ENCODE data around the gene COL23A1. TPM values are rescaled to one million over a fixed set of nuclear protein-coding genes. Genes with fewer than 3 reads are reported as not detected.

Gene COL23A1
- polyA plus RNA-seq, 3 donors: 0.11 to 0.21 TPM; not detected in 1

DNA sequence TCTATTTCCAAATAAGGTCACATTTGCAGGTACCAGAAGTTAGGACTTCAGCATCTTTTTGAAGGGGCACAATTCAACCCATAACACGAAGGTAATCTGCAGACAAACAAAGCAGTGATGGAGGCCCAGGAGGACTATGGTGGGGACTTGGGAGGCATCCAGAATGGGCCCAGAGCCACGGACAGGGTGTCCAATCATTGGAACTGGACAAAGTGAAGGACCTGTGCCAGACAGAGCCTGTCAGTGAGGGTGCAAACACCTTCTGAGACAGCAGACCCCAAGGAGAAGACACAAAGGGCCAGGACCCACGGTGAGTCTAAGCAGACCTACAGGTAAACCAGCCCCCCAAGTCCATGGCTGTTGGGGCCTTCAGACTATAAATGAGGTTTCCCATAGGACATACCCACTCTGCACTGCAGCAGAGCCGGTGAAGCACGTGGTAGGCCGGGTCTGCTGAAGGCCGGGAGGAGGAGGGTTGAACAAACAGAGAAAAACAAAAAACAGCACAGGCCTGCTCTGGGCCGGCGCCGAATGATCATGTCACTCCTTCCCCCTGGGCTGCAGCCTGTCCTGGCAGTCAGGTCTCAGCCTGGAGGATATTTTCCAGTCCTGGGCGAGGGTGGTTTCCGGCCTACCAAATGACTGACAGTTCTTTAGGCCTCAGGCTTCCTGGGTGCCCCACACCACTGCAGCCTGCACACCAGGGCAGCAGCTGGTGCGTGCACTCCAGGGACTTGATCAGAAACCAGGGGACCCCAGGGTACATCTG, 84.4 kb downstream of the COL23A1 start:
- H3K4me3 ChIP-seq (replicated peaks in 1 of 3; ENCODE audit: low read depth in 2 of 3, low read length in 3 of 3): no peak overlapping the region
- H3K27me3 ChIP-seq (ENCODE audit: control insufficient read depth in 2 of 2, insufficient read depth in 2 of 2, low read length in 2 of 2): no peaks in the 10 kb centered on the region
- no peaks in the 10 kb centered on the region for H4K20me1 ChIP-seq (ENCODE audit: insufficient read depth, low read length)
- Mint-ChIP-seq H3K4me3 (no peak overlapping the region), H3K9me3 (peaks cover 16 to 27% (median 18%) of the 10 kb centered on the region in 7 donors), H3K27ac (no peak overlapping the region), H3K27me3 (ENCODE audit: low read depth in 3 of 3) (peaks cover 0 to 1% (median 0%) of the 10 kb centered on the region in 3 donors), H3K4me1 (peaks cover 8% of the 10 kb centered on the region), H3K36me3 (peaks cover 2 to 4% of the 10 kb centered on the region in 2 donors)
- no peaks in the 10 kb centered on the region for H3K36me3 ChIP-seq (replicated peaks in 1 of 2; ENCODE audit: control insufficient read depth in 1 of 2, insufficient read depth in 2 of 2, low read length in 2 of 2)
- H3K9me3 ChIP-seq (replicated peaks in 1 of 2; ENCODE audit: control insufficient read depth in 1 of 2, insufficient read depth in 1 of 2, low read length in 2 of 2): peaks cover 4 to 14% of the 10 kb centered on the region in 2 donors
- TF ChIP-seq, protein P1, sequence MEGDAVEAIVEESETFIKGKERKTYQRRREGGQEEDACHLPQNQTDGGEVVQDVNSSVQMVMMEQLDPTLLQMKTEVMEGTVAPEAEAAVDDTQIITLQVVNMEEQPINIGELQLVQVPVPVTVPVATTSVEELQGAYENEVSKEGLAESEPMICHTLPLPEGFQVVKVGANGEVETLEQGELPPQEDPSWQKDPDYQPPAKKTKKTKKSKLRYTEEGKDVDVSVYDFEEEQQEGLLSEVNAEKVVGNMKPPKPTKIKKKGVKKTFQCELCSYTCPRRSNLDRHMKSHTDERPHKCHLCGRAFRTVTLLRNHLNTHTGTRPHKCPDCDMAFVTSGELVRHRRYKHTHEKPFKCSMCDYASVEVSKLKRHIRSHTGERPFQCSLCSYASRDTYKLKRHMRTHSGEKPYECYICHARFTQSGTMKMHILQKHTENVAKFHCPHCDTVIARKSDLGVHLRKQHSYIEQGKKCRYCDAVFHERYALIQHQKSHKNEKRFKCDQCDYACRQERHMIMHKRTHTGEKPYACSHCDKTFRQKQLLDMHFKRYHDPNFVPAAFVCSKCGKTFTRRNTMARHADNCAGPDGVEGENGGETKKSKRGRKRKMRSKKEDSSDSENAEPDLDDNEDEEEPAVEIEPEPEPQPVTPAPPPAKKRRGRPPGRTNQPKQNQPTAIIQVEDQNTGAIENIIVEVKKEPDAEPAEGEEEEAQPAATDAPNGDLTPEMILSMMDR (IDR thresholded peaks at IDR 0.05): no peak
- H3K79me2 ChIP-seq (ENCODE audit: insufficient read depth, low read length): no peaks in the 10 kb centered on the region
- intact Hi-C loops (cut with micrococcal nuclease): no loop called here
- WGBS (ENCODE audit: insufficient coverage): 97% methylated on average over 12 of the region's 13 CpGs
- no peak overlapping the region for H2AFZ ChIP-seq (ENCODE audit: insufficient read depth, low read depth, low read length, poor library complexity, severe bottlenecking)
- H3K27ac ChIP-seq (ENCODE audit: low read depth in 1 of 2, low read length in 2 of 2): no peak overlapping the region
- DNase-seq: no peak
- H3K4me1 ChIP-seq (ENCODE audit: control insufficient read depth in 1 of 2, insufficient read depth in 2 of 2, low read length in 2 of 2): no peaks in the 10 kb centered on the region
- no peak overlapping the region for H3K4me2 ChIP-seq (replicated peaks; ENCODE audit: extremely low read depth, low read length, poor library complexity, severe bottlenecking)
- peak overlapping the region; percentile 20 for H3K9ac ChIP-seq (ENCODE audit: insufficient read depth, low read length, poor library complexity, severe bottlenecking)

DNA sequence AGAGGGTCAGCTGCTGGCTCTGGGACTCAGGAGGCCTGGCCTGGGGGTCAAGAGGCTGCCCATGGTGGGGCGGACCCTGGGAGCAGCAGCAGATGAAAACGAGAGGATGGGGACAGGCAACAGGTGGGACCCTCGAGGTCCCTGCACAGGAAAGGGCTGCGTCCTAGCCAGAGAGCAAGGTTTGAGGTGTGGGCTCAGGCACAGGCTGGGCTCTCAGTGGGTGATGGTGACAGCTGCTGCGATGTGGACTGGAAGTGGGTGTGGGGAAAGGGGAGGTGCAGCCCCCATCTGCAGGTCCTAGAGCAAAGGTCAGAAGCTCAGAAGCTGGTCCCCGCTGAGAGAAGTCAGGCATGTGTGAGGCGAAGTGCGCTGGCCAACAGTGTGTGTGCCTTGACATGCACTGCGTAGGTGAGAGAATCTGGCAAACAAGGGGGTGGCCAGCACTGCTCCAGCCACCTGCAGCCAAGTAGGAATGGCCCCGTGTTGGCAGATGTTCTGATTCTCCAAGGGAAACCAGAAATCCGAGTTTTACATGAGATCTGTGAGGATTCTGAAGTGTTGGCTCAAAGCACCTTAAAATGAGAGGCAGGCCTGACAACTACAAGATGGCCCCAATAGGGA, 85.7 kb downstream of the COL23A1 start:
- peaks cover 4 to 14% of the 10 kb centered on the region in 2 donors for H3K9me3 ChIP-seq (replicated peaks in 1 of 2; ENCODE audit: control insufficient read depth in 1 of 2, insufficient read depth in 1 of 2, low read length in 2 of 2)
- no peaks in the 10 kb centered on the region for H4K20me1 ChIP-seq (ENCODE audit: insufficient read depth, low read length)
- H3K27ac ChIP-seq (ENCODE audit: low read depth in 1 of 2, low read length in 2 of 2): no peak overlapping the region
- H2AFZ ChIP-seq (ENCODE audit: insufficient read depth, low read depth, low read length, poor library complexity, severe bottlenecking): no peak overlapping the region
- no peak overlapping the region for H3K4me2 ChIP-seq (replicated peaks; ENCODE audit: extremely low read depth, low read length, poor library complexity, severe bottlenecking)
- Mint-ChIP-seq H3K27ac (no peak overlapping the region), H3K27me3 (ENCODE audit: low read depth in 3 of 3) (peaks cover 0 to 5% (median 0%) of the 10 kb centered on the region in 3 donors), H3K9me3 (peaks cover 16 to 29% (median 22%) of the 10 kb centered on the region in 7 donors), H3K4me1 (peaks cover 8% of the 10 kb centered on the region), H3K36me3 (peaks cover 2 to 4% of the 10 kb centered on the region in 2 donors), H3K4me3 (no peak overlapping the region)
- H3K4me3 ChIP-seq (replicated peaks in 1 of 3; ENCODE audit: low read depth in 2 of 3, low read length in 3 of 3): no peak overlapping the region
- H3K27me3 ChIP-seq (ENCODE audit: control insufficient read depth in 2 of 2, insufficient read depth in 2 of 2, low read length in 2 of 2): no peaks in the 10 kb centered on the region
- no peaks in the 10 kb centered on the region for H3K79me2 ChIP-seq (ENCODE audit: insufficient read depth, low read length)
- intact Hi-C loops (cut with micrococcal nuclease): no loop called here
- TF ChIP-seq, protein P1 (IDR thresholded peaks at IDR 0.05): no peak
- 92% methylated on average over 11 of the region's 11 CpGs for WGBS (ENCODE audit: insufficient coverage)
- no peaks in the 10 kb centered on the region for H3K4me1 ChIP-seq (ENCODE audit: control insufficient read depth in 1 of 2, insufficient read depth in 2 of 2, low read length in 2 of 2)
- DNase-seq: no peak
- no peaks in the 10 kb centered on the region for H3K36me3 ChIP-seq (replicated peaks in 1 of 2; ENCODE audit: control insufficient read depth in 1 of 2, insufficient read depth in 2 of 2, low read length in 2 of 2)
- H3K9ac ChIP-seq (ENCODE audit: insufficient read depth, low read length, poor library complexity, severe bottlenecking): no peak overlapping the region
